ENCODE results near the gene EID2B. TPM values are rescaled to one million over a fixed set of nuclear protein-coding genes. Genes with fewer than 3 reads are reported as not detected.

EID2B gene
- total and polyA plus RNA-seq, 8 donors: 0.63 to 3.9 (median 0.90) TPM

- no peak for FAIRE-seq
- 80 to 93% methylated on average over 5 of the region's 5 CpGs for WGBS, 2 donors
- no peak for TF ChIP-seq CTCF (IDR thresholded peaks at IDR 0.05)
- peaks cover 0 to 4% (median 2%) of the 10 kb centered on the region in 4 donors for H3K27me3 ChIP-seq
- no peak for ATAC-seq
- H3K4me3 ChIP-seq: no peak overlapping the region
- H3K9me3 ChIP-seq: no peaks in the 10 kb centered on the region
- no peak for DNase-seq
- intact Hi-C loops (cut with DNase I): no loop called here
- peaks cover 6 to 8% (median 7%) of the 10 kb centered on the region in 3 donors for H3K4me1 ChIP-seq
- H3K27ac ChIP-seq: no peak overlapping the region
- peaks cover 0 to 14% (median 3%) of the 10 kb centered on the region in 3 donors for H3K36me3 ChIP-seq
Observed at GRCh38 chr19:39494661-39495060, 38.0 kb downstream of the EID2B start.

GRCh38 chr19:39492788-39493187 lies 39.9 kb downstream of the EID2B start:
- DNase-seq (no peak), ATAC-seq (no peak), FAIRE-seq (no peak)
- H3K9me3 ChIP-seq: no peaks in the 10 kb centered on the region
- H3K36me3 ChIP-seq: peaks cover 0 to 26% (median 18%) of the 10 kb centered on the region in 3 donors
- intact Hi-C loops (cut with DNase I): no loop called here
- no peak overlapping the region for H3K4me3 ChIP-seq
- H3K4me1 ChIP-seq: peaks cover 0 to under 1% (median under 1%) of the 10 kb centered on the region in 3 donors
- H3K27ac ChIP-seq: no peak overlapping the region
- TF ChIP-seq CTCF (IDR thresholded peaks at IDR 0.05): no peak
- H3K27me3 ChIP-seq: no peaks in the 10 kb centered on the region
- WGBS, 2 donors: 88 to 94% methylated on average over 3 of the region's 3 CpGs

GRCh38 chr19:39492225-39492624 lies 40.4 kb downstream of the EID2B start:
- DNase-seq (no peak), FAIRE-seq (no peak), ATAC-seq (no peak)
- Histone ChIP-seq H3K9me3 (no peaks in the 10 kb centered on the region), H3K27me3 (no peaks in the 10 kb centered on the region), H3K27ac (no peak overlapping the region), H3K4me3 (no peak overlapping the region), H3K36me3 (peaks cover 0 to 26% (median 18%) of the 10 kb centered on the region in 3 donors), H3K4me1 (no peaks in the 10 kb centered on the region)
- WGBS, 2 donors: 93 to 96% methylated on average over 6 of the region's 6 CpGs
- TF ChIP-seq CTCF (IDR thresholded peaks at IDR 0.05): no peak
- intact Hi-C loops (cut with DNase I): no loop called here

- Histone ChIP-seq H3K4me1 (no peaks in the 10 kb centered on the region), H3K36me3 (peaks cover 0 to 26% (median 18%) of the 10 kb centered on the region in 3 donors), H3K9me3 (no peaks in the 10 kb centered on the region), H3K4me3 (no peak overlapping the region), H3K27me3 (no peaks in the 10 kb centered on the region), H3K27ac (no peak overlapping the region)
- ATAC-seq (no peak), FAIRE-seq (no peak), DNase-seq (no peak)
- WGBS, 2 donors: 85 to 89% methylated on average over 10 of the region's 10 CpGs
- intact Hi-C loops (cut with DNase I): no loop called here
- no peak for TF ChIP-seq CTCF (IDR thresholded peaks at IDR 0.05)
Observed at GRCh38 chr19:39489756-39490155, 42.9 kb downstream of the EID2B start.

GRCh38 chr19:39483141-39483540 lies 49.5 kb downstream of the EID2B start:
- Histone ChIP-seq H3K4me3 (no peak overlapping the region), H3K36me3 (peaks cover 0 to under 1% (median 0%) of the 10 kb centered on the region in 3 donors), H3K4me1 (peaks cover 0 to 8% (median 8%) of the 10 kb centered on the region in 3 donors), H3K27me3 (no peaks in the 10 kb centered on the region), H3K9me3 (no peaks in the 10 kb centered on the region), H3K27ac (no peak overlapping the region)
- 74 to 76% methylated on average over 6 of the region's 6 CpGs for WGBS, 2 donors
- FAIRE-seq: no peak
- no peak for TF ChIP-seq CTCF (IDR thresholded peaks at IDR 0.05)
- no peak for DNase-seq
- intact Hi-C loops (cut with DNase I): no loop called here
- no peak for ATAC-seq

Data from pancreas (tissue), 10 donors.